HepG2 (cell line): ENCODE measurements around the gene C19orf85. TPM values are rescaled to one million over a fixed set of nuclear protein-coding genes. Genes with fewer than 3 reads are reported as not detected.

Experiments used
- ATAC-seq: fragments of 200-7000 bp; cut with Tn5 transposase; 3 replicates; pipeline ENCODE4 v1.9.1; 2020; ENCODE audit warnings: mild to moderate bottlenecking, moderate library complexity
- BruUV-seq: library from RNA; stranded (reverse); fragments of 400-500 nt; replicated peaks from 2 replicates; lab custom pipeline; 2021; lab: Mats Ljungman, UMichigan
- CTCF ChIA-PET: fragments of 300-600 bp; formaldehyde crosslinking; extraction: SDS; loops from one replicate; lab custom pipeline; 2021; ENCODE audit warnings: low total read pairs, inconsistent platforms, low intra/inter-chr PET ratio; lab: Yijun Ruan, JAX
- POLR2A ChIA-PET: fragments of 350-600 bp; sonication (Branson Sonifier 250); formaldehyde crosslinking; loops from one replicate; lab custom pipeline; 2020; ENCODE audit warnings: antibody characterized with exemption, inconsistent platforms; lab: Yijun Ruan, JAX
- DNase-seq: peaks from one replicate; pipeline ENCODE4 v3.0.0-alpha.2; 2015; ENCODE audit warnings: low spot score
- FAIRE-seq: peaks from 3 replicates; lab custom pipeline; 2011; peaks lifted over from hg19 to GRCh38; lab: Jason Lieb, UNC
- H2AFZ ChIP-seq: one replicate; pipeline ENCODE4 v1.6.1; 2011; ENCODE audit warnings: low read length, inconsistent platforms
- H3K27ac ChIP-seq: fragments of 300-600 bp; 3 replicates; pipeline ENCODE4 v1.8.0; 2011; ENCODE audit warnings: mixed run types, mild to moderate bottlenecking, mixed read lengths, low read length, inconsistent platforms; ENCODE audit not compliant: insufficient read depth; ENCODE audit errors: extremely low read length
- H3K27me3 ChIP-seq, 2 experiments: fragments of 200-600 bp in 1 of 2; 2 replicates in 1 of 2; 3 replicates in 1 of 2; pipeline versions ENCODE4 v1.6.0 to v1.8.0; 2011; ENCODE audit warnings: low read length in 2 of 2, mild to moderate bottlenecking in 2 of 2, moderate library complexity in 2 of 2, inconsistent platforms in 1 of 2; ENCODE audit not compliant: insufficient read depth in 2 of 2, control insufficient read depth in 1 of 2
- H3K36me3 ChIP-seq, 2 experiments: fragments of 200-600 bp in 1 of 2; replicated peaks in 1 of 2; 2 replicates in 1 of 2; 3 replicates in 1 of 2; pipeline versions ENCODE4 v1.5.1 to v1.8.0; 2011; ENCODE audit warnings: low read length in 2 of 2, inconsistent platforms in 1 of 2; ENCODE audit not compliant: insufficient read depth in 2 of 2, control insufficient read depth in 1 of 2
- H3K4me1 ChIP-seq: 2 replicates; pipeline ENCODE4 v1.5.1; 2012; ENCODE audit warnings: low read length, inconsistent platforms; ENCODE audit not compliant: insufficient read depth
- H3K4me2 ChIP-seq: 2 replicates; pipeline ENCODE4 v1.6.0; 2011; ENCODE audit warnings: low read depth, low read length, inconsistent platforms
- H3K4me3 ChIP-seq, 3 experiments: fragments of 200-600 bp in 1 of 3; sonication (generic), shearing (Covaris generic) in 1 of 3; replicated peaks in 1 of 3; 2 replicates each; pipeline ENCODE4 v1.5.1; 2011 to 2016; ENCODE audit warnings: low read length in 3 of 3, inconsistent platforms in 2 of 3, low read depth in 2 of 3, mild to moderate bottlenecking in 2 of 3, control low read depth in 1 of 3, mixed read lengths in 1 of 3; ENCODE audit not compliant: insufficient read depth in 1 of 3
- H3K79me2 ChIP-seq: one replicate; pipeline ENCODE4 v1.6.1; 2011; ENCODE audit warnings: low read length, inconsistent platforms; ENCODE audit not compliant: insufficient read depth
- H3K9ac ChIP-seq: 2 replicates; pipeline ENCODE4 v1.6.0; 2011; ENCODE audit warnings: mild to moderate bottlenecking, low read depth, low read length, inconsistent platforms; ENCODE audit not compliant: insufficient read depth
- H3K9me3 ChIP-seq: 2 replicates; pipeline ENCODE4 v1.5.1; 2012; ENCODE audit warnings: mild to moderate bottlenecking, low read length
- H4K20me1 ChIP-seq: 2 replicates; pipeline ENCODE4 v1.6.0; 2011; ENCODE audit warnings: inconsistent platforms, mild to moderate bottlenecking, low read length, moderate library complexity; ENCODE audit not compliant: insufficient read depth
- ELF4 ChIP-seq: sonication (generic); formaldehyde crosslinking; IDR thresholded peaks from 2 replicates; pipeline ENCODE4 v1.5.0; 2020; ENCODE audit warnings: missing genetic modification reagents, mild to moderate bottlenecking, moderate library complexity, borderline replicate concordance
- NFATC3 ChIP-seq: sonication (generic); formaldehyde crosslinking; IDR thresholded peaks from 2 replicates; pipeline ENCODE4 v1.5.1; 2020; ENCODE audit warnings: mild to moderate bottlenecking, missing genetic modification reagents
- RXRA ChIP-seq: sonication (generic); formaldehyde crosslinking; IDR thresholded peaks from 2 replicates; pipeline ENCODE4 v1.5.1; 2020; ENCODE audit warnings: missing genetic modification reagents
- SNRNP70 ChIP-seq: fragments of 200-400 bp; formaldehyde crosslinking; IDR thresholded peaks from 2 replicates; pipeline ENCODE4 v1.6.1; 2017; ENCODE audit warnings: mild to moderate bottlenecking, low read depth, low read length, moderate library complexity
- TARDBP ChIP-seq: sonication (generic); formaldehyde crosslinking; IDR thresholded peaks from 2 replicates; pipeline ENCODE4 v1.8.0; 2022; ENCODE audit warnings: mild to moderate bottlenecking, missing genetic modification reagents
- YEATS4 ChIP-seq: sonication (generic); formaldehyde crosslinking; IDR thresholded peaks from 2 replicates; pipeline ENCODE4 v1.4.0; 2020; ENCODE audit warnings: missing genetic modification reagents, borderline replicate concordance
- ZNF274 ChIP-seq: sonication (generic); formaldehyde crosslinking; IDR thresholded peaks from 2 replicates; pipeline ENCODE4 v1.5.1; 2020; ENCODE audit warnings: mild to moderate bottlenecking, missing genetic modification reagents
- ZNF891 ChIP-seq: sonication (generic); formaldehyde crosslinking; IDR thresholded peaks from 2 replicates; pipeline ENCODE4 v1.5.0; 2020; ENCODE audit warnings: mild to moderate bottlenecking, missing genetic modification reagents
- WGBS: methylation state at CpG from one replicate; pipeline ENCODE4 v1.1.6; 2017; ENCODE audit warnings: low lambda C conversion rate; 5-methylcytosine and 5-hydroxymethylcytosine counted together
- in situ Hi-C: cut with HindIII; loops from 2 replicates; pipeline ENCODE4 v1.10.0; 2017; ENCODE audit warnings: low pct_unique_long_range_greater_than_20kb; ENCODE audit not compliant: extremely low pct_ligation_motif_present
- intact Hi-C: fragments of 100-400 bp; cut with micrococcal nuclease; formaldehyde crosslinking; loops from one replicate; pipeline ENCODE4 v1.10.0; 2022; ENCODE audit not compliant: unreplicated experiment
- polyA plus RNA-seq, 8 experiments: library from polyadenylated mRNA; depleted of rRNA in 3 of 8; stranded (reverse) in 7 of 8; unstranded in 1 of 8; fragments of >200 nt; fragmentation: Illumina TruSeq in 4 of 8; extraction: Trizol in 4 of 8; gene quantifications; 2 replicates each; pipeline versions ENCODE4 v1.2.1 to v1.2.3, GENCODE V29; 2011 to 2016; ENCODE audit warnings: low read depth in 4 of 8, missing spikeins in 1 of 8, mixed read lengths in 1 of 8; ENCODE audit not compliant: insufficient read depth in 1 of 8
- total RNA-seq, 5 experiments: library from RNA; depleted of rRNA; stranded (reverse); fragments of >200 nt; fragmentation: Illumina TruSeq; extraction: Trizol; gene quantifications; 2 replicates each; pipeline ENCODE4 v1.2.3, GENCODE V29; 2016; ENCODE audit warnings: low read depth in 1 of 5
- TF ChIP-seq, protein P1 (sequence below), 2 experiments: fragments of 450-650 bp in 1 of 2; sonication (generic) in 1 of 2; formaldehyde crosslinking in 1 of 2; IDR thresholded peaks; 2 replicates each; pipeline versions ENCODE4 v1.6.1 to v1.8.0; 2016 to 2022; ENCODE audit warnings: antibody characterized with exemption in 1 of 2, mild to moderate bottlenecking in 1 of 2, missing genetic modification reagents in 1 of 2
- TF ChIP-seq, protein P2 (sequence below): sonication (generic); formaldehyde crosslinking; IDR thresholded peaks from 2 replicates; pipeline ENCODE4 v1.4.0; 2020; ENCODE audit warnings: missing genetic modification reagents

The C19orf85 gene
- total and polyA plus RNA-seq, 2 of the 13 experiments (the other 11 are each of a cell fraction or from before 2014, with no cell fraction given), result not detected

DNA sequence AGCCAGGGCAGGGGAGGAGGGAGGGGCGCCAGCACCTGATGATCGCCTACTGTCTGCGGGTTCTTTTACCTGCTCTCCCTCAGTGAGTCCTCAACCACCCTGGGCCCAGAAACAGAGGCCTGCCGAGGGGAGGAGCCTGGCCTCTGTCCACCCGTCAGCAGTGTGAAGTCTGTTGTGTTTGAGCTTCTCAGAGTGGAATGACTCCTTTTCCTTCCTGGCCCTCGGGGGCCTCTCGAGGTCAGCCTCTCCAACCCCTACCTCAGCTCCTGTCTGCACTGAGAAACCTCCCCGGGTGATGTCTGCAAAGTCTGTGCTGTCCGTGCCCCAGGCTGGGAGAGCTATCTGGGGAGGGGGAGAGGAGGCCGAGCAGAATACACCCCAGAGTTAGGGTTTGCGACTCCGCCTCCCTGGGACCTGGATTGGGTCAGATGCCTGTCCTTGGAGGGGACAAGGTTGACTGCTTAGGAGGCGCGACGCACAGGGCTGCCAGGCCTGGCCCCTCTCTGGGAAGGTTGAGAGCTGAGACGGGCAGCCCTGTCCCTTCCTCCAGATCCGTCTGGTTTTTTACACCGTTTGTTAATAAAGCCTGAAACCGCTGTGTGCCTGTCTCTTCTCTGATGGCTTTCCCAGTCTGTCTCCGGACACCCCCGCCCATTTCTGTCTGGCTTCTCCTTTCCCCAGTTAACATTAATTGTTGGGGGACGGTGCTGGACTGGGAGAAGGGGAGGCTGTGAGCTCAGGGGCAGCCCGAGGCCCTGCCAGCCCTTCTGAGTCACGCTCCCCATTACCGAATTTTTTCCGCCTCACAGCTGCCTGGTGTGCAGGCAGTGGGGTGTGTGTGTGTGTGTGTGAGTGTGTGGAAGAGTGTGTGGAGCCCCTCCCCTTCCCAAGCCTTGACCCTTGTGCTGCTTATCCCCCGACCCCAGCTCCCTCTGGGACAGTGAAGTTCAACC lies 22.7 kb upstream of the C19orf85 start:
- Histone ChIP-seq H2AFZ (no peak overlapping the region), H3K4me2 (peak overlapping the region; percentile 67), H3K4me3 (peak overlapping the region in 2 of 3 experiments; percentile 16 to 42; a peak in 1 of 6 replicates), H3K36me3 (no peaks in the 10 kb centered on the region), H3K9ac (peak overlapping the region; percentile 32; the same call in 1 of the 2 replicates), H4K20me1 (no peaks in the 10 kb centered on the region), H3K27me3 (peaks cover 8 to 27% of the 10 kb centered on the region in 2 experiments), H3K4me1 (peaks cover 33% of the 10 kb centered on the region), H3K9me3 (no peaks in the 10 kb centered on the region), H3K79me2 (no peaks in the 10 kb centered on the region), H3K27ac (no peak overlapping the region)
- peak; percentile 23 for DNase-seq
- intact Hi-C loops, result no loop called here
- BruUV-seq, result TSS peak; percentile 57
- peak; percentile 21 for ATAC-seq
- CTCF ChIA-PET, result no interaction called here
- WGBS, result 20% methylated on average over 19 of the region's 27 CpGs
- POLR2A ChIA-PET, result interaction anchor here (0.7 to 4.3 kb wide), 5 partner anchors 10 to 231 kb away, joined by 3 to 44 read pairs (median 4); partner anchors contain the start of genes ISOC2 and ZNF628
- in situ Hi-C loops, result no loop called here
- no peak for FAIRE-seq
- TF ChIP-seq ELF4 (CRISPR knock-in tag) (no peak), YEATS4 (CRISPR knock-in tag) (0 out of 2 replicates have a peak, but pooled peaks have one; percentile 22), TARDBP (CRISPR knock-in tag) (no peak), NFATC3 (CRISPR knock-in tag) (0 out of 2 replicates have a peak, but pooled peaks have one; percentile 35), RXRA (CRISPR knock-in tag) (0 out of 2 replicates have a peak, but pooled peaks have one; percentile 12), SNRNP70 (no peak), ZNF274 (CRISPR knock-in tag) (peak; percentile 59; the same call in 1 of the 2 replicates), ZNF891 (0 out of 2 replicates have a peak, but pooled peaks have one; percentile 22)
- TF ChIP-seq, protein P1, sequence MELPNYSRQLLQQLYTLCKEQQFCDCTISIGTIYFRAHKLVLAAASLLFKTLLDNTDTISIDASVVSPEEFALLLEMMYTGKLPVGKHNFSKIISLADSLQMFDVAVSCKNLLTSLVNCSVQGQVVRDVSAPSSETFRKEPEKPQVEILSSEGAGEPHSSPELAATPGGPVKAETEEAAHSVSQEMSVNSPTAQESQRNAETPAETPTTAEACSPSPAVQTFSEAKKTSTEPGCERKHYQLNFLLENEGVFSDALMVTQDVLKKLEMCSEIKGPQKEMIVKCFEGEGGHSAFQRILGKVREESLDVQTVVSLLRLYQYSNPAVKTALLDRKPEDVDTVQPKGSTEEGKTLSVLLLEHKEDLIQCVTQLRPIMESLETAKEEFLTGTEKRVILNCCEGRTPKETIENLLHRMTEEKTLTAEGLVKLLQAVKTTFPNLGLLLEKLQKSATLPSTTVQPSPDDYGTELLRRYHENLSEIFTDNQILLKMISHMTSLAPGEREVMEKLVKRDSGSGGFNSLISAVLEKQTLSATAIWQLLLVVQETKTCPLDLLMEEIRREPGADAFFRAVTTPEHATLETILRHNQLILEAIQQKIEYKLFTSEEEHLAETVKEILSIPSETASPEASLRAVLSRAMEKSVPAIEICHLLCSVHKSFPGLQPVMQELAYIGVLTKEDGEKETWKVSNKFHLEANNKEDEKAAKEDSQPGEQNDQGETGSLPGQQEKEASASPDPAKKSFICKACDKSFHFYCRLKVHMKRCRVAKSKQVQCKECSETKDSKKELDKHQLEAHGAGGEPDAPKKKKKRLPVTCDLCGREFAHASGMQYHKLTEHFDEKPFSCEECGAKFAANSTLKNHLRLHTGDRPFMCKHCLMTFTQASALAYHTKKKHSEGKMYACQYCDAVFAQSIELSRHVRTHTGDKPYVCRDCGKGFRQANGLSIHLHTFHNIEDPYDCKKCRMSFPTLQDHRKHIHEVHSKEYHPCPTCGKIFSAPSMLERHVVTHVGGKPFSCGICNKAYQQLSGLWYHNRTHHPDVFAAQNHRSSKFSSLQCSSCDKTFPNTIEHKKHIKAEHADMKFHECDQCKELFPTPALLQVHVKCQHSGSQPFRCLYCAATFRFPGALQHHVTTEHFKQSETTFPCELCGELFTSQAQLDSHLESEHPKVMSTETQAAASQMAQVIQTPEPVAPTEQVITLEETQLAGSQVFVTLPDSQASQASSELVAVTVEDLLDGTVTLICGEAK (IDR thresholded peaks at IDR 0.05), result no peak
- TF ChIP-seq, protein P1 (CRISPR knock-in tag; IDR thresholded peaks at IDR 0.05), result 0 out of 2 replicates have a peak, but pooled peaks have one; percentile 25
- TF ChIP-seq, protein P2, sequence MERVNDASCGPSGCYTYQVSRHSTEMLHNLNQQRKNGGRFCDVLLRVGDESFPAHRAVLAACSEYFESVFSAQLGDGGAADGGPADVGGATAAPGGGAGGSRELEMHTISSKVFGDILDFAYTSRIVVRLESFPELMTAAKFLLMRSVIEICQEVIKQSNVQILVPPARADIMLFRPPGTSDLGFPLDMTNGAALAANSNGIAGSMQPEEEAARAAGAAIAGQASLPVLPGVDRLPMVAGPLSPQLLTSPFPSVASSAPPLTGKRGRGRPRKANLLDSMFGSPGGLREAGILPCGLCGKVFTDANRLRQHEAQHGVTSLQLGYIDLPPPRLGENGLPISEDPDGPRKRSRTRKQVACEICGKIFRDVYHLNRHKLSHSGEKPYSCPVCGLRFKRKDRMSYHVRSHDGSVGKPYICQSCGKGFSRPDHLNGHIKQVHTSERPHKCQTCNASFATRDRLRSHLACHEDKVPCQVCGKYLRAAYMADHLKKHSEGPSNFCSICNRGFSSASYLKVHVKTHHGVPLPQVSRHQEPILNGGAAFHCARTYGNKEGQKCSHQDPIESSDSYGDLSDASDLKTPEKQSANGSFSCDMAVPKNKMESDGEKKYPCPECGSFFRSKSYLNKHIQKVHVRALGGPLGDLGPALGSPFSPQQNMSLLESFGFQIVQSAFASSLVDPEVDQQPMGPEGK (CRISPR knock-in tag), result 0 out of 2 replicates have a peak, but pooled peaks have one; percentile 27
